Germinal center (tissue), 1 donor: ENCODE data around the gene SND1.
A peak's percentile ranks its signal among the peaks of the same experiment; 100 is the strongest.

Experiments used
- DNase-seq: peaks from one replicate; pipeline ENCODE4 v3.0.0; 2012; ENCODE audit warnings: mixed read lengths, low spot score

SND1 gene

DNA sequence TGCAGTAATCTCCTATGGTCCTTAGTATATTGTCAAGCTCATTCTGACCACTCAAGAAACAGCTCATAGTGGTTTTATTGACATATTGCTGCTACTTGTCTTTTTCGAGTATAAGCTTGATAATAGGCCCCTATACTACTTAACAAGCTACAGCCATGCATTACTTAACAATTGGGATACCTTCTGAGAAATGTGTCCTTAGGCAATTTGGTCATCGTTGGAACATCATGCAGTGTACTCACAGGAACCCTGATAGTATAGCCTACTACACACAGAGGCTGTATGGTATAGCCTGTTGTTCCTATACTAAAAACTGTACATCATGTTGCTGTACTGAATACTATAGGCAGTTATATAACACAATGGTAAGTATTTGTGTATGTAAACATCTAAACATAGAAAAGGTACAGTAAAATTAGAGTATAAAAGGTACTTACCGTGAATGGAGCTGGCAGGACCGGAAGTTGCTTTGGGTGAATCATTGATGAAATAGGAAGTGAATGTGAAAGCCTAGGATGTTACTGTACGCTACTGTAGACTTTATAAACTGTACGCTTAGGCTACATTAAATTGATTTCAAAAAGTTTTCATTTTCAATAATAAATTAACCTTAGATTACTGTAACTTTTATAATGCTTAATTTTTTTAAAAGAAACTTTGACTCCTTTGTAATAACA lies 218.4 kb downstream of the SND1 start:
- DNase-seq, result peak; percentile 5

DNA sequence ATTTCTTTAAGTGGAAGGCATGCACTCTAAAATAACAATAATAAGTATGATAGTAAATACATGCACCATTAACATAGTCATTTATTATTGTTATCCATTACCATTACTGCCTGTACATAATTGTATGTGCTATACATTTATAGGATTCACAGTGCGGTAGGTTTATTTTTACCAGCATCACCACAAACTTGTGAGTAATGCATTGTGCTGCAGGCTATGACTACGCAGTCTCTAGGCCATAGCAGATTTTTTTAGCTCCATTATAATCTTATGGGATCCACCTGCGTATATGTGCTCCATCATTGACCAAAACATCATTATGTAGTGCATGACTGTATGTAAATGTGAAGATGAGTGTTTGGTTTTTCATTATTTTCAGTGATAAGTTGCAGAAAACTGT lies 219.2 kb downstream of the SND1 start:
- DNase-seq, result no peak

DNA sequence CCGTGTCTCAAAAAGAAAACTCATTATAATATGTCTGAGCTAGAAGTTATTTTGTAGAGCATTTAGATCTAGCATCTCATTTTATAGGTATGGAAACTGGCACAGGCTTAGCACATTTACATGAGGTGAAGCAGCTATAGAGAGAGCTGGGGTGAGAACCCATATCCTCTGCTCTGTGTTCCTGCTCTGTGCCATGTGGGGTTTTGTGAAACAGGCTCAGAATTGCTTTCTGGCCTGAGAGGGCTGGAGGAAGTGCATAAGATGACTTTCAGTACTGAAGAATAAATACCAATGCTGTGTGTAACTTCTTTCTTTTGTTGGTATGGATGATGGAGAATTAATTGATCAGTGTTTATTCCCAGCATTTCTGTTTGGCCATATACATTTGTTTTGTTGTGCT lies 220.1 kb downstream of the SND1 start:
- no peak for DNase-seq

DNA sequence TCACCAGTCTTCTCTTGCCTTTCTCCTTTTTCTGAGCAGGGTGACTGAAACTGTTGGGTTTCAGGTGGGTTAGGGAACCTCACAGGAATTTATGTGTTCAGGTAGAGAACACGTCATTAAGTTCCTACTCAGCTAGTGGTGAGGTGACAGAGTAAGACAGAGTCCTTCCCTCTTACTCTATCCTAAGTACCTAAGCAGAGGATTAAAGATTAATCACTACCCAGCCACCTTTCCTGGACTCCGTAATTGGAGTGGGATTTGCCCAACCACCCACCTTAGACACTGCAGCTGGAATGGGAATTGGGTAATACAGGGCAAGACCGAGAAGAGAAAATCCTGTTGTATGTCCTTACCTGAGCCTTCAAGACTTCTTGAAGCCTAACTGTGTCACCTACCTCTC lies 221.2 kb downstream of the SND1 start:
- no peak for DNase-seq

DNA sequence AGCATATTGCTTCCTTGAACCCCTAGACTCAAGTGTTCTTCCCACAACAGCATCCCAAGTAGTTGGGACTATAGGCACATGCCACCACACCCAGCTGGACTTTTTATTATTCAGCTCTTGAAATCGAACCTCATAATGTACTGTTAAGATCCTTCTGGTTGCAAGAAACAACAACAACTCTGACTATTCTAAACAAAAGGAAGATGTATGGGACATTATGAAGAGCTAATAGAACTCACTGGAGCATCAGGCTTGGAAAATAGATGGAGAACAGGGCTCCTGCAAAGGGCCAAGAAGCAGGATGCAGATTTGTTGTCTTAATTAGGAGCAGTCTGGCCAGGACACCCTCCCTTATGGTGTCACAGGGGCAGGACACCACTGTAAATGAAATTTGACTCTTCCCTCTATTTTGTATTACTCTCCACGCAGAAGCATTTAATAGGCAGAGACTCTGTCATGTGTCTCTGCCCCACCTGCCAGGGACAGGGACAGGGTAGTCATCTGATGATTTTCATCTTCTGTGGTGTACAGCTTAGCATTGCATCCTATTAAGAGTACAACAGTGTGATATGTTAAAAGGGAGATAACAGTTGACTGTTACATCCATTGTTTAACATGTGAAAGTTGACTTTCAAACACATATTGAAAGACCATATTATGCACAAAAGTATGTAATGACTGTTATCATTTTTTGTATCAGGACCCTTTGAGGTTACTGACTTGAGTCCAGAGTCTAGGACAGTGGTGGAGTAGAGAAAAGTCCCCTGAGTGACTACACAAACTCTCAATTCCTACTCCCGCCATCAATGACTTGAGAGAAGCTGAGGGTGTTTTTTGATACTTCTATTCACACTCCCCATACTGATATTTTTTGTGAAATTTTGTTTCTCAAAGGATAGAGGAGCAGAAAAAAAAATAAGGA lies 222.0 kb downstream of the SND1 start:
- no peak for DNase-seq

DNA sequence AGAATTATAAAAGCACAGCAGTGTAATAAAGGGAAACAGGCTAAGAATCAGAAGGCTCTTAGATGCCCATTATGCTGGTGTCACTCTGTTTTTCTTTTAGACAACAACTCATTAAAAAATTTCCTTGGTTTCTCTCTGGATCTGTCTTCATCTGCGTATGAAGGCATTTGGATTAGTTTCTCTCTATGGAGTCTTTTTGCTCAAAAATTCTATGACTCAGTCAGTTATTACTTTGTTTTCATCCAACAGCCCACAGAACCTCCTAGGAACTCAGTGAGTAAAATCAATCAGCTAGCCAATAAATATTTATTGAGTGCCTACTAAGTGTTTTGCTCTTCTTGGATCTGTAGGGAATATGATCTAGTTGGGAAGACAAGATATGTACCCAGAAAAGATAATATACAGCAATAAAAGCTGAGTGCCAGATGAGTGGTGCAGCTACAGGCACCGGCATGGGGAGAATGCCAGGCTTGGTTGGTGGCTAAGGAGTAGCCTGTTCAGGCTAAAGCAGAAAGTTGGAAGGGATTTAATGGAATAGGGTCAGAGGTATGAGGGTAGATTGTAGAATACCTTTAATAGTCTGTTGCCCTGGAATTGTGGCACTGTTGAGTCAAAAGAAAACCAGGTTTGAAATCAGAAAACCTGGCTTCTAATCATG lies 223.1 kb downstream of the SND1 start:
- no peak for DNase-seq

DNA sequence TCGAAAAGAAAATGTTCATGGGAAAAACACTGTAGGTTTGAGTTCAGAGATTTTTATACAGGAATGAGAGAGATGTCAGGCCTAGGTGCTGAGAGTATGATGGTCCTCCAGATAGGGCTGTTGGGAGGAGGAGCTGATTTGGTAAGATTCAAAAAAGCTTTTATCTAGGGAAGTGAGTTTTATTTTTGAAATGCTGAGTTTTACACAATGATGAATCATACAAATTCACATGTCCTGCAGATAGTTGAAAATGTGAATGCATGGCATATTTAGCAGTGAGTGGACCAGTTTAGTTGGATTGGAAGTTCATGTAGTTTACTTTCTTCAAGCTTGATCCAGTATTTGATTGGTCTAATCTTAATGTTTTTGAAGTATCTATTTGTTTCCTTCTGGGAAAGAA lies 224.4 kb downstream of the SND1 start:
- no peak for DNase-seq

DNA sequence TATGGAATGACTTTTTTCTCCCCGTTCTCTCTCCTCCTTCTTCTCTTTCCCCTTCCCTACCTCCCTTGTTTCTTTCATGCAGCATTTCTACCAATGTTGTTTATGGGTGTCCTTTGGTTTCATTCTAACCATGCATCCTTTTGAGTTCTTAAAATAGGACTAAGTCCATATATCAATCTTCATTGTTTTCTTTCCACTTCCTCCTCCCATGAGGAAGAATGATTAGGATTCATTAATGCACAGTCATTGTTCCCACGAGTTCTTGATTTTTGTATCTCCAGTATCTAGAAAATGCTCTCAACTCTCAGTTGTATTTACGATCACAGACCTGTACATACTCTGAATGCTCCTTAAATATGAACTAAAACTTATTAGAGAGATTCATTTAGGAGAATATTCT lies 226.0 kb downstream of the SND1 start:
- DNase-seq, result no peak

DNA sequence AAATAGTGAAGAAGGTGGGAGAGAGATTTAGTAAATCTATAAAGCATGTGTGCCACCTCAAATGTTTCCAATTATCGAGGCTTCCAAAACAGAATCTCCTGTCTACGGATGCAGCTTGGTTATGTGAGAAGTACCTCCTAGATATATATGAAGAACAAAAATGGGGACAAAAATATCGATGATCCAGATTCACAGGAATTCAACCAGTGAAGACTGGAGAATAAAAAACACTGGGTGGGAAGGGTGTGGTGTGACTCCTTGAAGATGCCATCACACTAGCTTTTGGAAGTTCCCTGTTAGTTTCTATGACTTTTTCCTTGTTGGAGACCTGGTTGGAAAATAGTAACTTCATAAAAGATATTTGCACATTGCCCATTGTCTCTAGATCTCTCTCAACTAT lies 226.8 kb downstream of the SND1 start:
- DNase-seq, result no peak

DNA sequence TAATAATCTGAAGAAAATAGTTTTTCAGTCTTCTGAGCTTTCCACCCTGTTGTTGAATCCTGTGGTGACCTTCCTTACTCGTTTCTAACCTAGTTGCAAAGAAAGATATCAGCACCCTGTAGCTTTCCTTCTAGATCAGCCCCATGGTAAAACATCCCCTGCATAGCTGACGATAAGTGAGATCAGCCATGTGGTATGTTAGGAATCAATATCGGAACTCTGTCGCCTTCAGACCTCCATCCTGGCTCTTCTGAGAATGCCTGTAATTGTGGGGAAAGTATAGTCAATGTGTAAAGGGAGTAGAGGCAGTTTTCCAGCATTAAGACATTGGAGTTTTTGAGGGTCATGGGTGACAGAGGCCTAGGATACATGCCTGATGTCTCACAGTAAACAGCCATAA lies 227.4 kb downstream of the SND1 start:
- DNase-seq, result no peak

DNA sequence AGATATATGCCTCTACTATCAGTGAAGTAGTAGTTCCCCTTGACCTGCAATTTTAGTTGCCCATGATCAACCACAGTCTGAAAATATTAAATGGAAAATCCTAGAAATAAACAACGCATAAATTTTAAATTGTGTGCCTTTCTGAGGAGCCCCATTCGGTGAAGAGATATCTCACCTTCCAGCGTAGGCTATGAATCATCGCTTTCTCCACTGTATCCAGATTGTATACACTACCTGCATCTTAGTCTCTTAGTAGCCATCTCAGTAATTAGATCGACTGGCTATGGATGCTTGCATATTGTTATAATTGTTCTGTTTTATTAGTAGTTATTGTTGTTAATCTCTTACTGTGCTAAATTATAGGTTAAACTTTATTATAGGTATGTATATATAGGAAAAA lies 227.9 kb downstream of the SND1 start:
- DNase-seq, result no peak

DNA sequence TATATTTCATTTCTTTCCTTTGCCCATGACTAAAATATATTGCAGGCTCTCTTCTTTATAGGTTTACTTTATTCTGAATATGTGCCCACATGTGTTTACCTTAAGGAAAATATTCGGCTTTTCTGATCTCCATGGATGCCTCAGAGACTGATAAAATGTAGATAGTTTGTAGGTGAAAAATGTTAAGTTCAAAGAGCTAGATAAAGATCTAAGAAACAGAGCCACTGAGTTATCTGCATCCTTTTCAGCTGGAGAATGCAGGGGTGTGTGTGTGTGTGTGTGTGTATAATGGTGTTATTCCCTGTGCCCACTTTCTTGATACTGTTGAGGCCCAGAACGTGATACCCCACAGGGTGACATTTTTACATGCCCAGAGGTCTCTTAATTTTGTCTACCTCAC lies 228.5 kb downstream of the SND1 start:
- no peak for DNase-seq

DNA sequence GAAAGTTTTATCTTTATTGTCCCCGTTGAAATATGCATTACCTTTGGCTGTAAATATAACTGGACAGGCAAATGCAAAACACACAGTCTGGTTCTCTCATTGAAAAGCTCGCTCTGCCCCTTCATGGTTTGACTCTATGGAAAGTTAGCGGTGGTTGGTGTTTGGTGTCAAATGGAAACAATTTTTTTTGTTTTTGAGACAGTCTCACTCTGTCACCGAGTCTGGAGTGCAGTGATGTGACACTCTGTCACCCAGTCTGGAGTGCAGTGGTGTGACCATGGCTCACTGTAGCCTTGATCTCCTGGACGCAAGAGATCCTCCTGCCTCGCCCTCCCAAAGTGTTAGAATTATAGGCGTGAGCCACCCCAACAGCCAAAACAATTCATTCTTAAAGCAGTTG lies 229.6 kb downstream of the SND1 start:
- no peak for DNase-seq

DNA sequence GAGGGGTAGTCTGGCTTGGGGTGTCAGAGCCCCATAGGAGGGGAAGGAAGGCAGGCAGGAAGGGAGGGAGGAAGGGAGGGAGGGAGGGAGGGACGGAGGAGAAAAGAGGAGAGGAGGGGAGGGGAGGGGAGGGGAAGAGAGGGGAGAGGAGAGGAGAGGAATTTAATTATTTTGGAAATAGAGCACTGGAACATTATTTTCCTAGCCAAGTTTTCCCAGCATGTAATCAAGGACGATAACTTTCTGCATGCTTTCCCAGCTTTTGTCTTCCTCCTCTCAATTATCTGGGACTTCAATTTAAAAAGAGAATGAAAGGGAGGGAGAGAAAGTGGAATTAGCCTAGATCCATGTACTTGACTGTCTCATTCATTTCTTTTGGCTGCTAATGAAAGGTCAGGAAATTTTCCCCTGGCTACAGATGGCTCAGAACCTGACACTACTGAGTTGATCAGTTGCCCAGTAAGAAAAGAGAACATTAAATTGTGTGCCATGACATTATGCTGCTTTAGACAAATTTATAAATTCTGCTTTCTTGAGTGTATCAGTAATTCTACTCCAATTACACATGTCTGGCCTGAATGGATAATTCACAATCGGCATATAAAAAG lies 230.4 kb downstream of the SND1 start:
- DNase-seq, result no peak

DNA sequence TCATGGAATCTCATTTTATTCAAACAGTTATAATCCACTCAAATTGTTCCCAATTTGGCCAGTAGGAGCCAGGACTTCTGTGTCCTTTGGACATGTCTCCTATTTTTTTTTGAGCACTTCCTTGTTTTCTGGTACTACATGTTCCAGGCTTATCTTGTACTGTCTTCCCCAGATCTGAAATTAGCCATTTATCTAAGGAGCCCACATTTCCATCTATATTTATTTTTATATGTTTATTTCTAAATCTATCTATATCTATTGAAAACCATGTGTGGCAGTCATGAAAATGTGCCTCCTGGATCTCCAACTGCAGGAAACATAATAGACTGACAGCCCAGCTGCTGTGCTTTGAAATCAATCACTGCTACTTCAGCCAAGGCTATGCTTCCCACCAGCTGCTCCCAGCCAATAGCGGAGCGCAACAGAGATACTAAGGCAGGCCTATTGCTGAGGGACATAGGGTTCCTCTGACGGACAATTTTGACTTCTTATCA lies 232.1 kb downstream of the SND1 start:
- DNase-seq, result no peak

DNA sequence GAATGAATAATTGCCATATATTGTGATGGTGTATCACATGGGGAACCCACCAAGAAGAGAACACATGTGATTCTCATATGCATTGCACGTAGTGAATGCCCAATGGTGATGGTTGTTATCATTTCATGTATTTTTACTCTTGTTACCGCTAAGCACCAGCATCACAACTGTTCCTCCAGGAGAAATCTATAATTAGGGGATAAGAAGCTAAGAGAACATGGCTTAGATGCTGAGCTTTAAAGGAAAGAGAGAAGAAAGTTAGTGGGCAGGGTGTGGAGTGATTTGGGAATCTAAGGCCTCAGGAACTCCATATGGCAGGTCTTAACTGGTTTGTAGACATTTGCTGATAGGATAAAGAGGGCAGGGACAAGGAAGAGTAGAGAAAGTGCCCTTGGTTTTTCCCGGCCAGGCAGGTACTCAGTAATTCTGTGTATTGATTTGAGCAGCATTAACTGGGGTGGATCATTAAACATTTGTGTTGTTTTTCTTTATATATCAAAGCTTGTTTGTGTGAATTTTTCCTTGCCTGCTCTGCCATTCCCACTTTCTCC lies 233.3 kb downstream of the SND1 start:
- DNase-seq, result no peak

DNA sequence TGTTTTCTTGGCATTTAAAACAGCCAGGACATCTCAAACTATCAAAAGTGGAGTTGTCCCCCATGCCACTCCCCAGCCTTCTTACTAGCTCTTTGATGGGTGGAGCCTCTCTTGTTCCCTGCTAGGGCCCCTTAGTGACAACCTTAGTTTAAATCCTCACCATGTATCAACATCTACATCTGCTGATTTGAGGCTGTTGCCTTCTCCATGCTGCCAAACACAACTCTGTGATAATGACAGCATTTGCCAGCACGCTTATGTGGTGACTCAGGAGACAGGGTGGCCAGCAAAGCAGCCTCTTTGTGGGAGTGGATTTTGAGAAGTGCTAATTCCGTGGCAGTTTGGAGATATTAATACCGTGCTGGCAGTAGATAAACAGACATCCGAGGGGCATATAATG lies 233.8 kb downstream of the SND1 start:
- no peak for DNase-seq

DNA sequence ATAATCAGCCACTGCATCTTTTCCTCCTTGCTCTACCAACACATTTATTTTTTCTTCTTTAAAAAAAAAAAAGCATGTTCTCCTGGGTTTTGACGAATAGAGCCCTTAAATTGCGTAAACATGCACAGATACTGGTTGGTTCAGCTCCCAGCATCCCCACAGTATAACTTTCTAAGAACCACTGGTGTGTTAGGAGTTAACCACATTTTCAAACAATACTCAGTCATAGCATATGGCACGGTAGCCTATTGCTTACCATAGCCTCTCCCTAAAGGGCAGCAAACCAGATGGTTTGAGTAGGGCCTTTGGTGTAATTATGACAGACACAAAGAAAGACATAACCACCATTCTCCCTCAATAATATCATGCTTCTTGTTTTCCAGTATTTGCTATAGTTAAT lies 234.3 kb downstream of the SND1 start:
- DNase-seq, result no peak

DNA sequence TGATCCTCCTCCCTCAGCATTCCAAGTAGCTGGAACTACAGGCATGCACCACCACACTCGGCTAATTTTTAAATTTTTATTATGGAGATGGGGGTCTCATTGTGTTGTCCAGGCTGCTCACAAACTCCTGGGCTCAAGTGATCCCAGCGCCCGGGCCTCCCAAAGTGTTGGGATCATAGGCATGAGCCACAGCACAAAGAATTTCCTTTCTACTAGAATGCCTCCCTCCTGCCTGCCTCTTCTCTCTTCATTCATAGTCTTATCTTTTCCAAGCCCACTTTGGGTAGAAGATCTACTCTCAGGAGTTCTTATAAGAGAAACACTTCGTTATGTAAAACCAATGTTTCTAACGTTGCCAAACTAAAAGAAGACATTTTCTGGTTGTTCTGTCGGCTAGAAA lies 235.1 kb downstream of the SND1 start:
- no peak for DNase-seq

DNA sequence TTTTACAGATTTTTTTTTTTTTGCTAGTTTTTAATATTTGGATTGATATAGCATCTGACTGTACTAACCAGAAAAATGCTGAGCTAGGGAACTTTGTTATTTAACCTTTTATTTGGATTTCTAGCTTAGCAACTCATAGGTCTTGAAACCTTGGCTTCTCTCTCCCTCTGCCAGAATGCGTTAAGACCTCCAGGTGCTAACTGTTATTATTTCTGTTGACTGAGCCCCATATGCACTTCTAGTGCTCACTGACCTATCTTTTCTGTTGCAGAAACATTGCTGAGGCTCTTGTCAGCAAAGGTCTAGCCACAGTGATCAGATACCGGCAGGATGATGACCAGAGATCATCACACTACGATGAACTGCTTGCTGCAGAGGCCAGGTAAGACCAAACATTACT lies 235.6 kb downstream of the SND1 start:
- DNase-seq, result no peak

DNA sequence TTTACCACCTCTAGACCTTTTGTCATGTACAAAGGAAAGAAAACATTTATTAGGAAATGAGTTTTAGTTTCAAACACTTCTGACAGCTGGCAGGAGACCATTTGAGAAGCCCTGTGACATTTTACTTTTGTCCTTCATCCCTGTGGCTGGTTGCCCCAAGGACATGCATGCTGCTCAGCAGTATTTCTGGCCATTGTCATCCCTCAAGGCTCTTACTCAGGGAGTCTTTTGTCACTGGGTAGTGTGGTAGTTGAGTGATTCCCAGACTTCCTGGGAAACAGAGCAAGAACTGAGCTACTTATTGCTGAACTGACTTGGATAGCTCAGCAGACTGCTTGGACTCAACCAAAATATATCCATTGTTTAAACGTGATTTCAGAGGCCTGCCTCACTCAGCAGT lies 236.4 kb downstream of the SND1 start:
- DNase-seq, result no peak

DNA sequence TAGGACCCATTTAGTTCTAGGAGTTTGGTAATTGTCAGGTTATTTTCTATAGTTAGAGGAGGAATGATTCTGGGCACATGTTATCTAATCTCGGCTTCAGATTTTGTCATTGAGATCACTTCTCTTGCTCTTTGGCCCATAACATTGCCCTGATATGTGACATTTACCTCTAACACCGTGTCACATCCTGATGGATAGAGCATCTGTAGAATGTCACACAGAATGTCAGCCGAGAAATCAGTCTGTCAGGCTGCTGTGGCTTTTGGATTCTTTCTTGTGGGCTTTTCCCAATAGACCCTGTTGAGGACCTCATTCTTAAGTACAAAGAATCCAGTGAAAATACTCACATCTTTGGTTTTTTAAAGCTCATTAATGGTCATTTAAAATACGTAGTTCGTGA lies 236.8 kb downstream of the SND1 start:
- DNase-seq, result no peak
